ENCODE data around the gene ASPN.

DNA sequence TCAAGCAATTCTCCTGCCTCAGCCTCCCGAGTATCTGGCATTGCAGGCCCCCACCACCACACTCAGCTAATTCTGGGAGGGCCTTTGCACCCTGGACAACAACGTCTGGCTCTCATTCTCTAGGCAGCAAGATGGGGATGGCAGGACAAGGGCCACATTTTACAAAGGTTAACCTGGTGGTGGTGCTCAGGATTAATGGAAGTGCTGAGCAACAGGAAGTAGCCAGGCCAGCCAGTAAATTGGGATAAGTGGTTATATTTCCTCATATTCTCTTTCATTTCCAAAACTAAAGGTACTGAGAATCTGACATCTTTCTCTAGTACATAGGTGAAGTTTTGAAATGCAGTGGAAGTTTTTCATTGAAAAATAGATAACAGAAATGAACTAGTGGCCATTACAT is 24.7 kb upstream of the ASPN start:
- TF ChIP-seq CTCF (IDR thresholded peaks at IDR 0.05) (no peak), POLR2AphosphoS5 (IDR thresholded peaks at IDR 0.05) (no peak)

Measured in transverse colon (tissue), 4 donors.